ENCODE measurements around the gene SLC6A8.

DNA sequence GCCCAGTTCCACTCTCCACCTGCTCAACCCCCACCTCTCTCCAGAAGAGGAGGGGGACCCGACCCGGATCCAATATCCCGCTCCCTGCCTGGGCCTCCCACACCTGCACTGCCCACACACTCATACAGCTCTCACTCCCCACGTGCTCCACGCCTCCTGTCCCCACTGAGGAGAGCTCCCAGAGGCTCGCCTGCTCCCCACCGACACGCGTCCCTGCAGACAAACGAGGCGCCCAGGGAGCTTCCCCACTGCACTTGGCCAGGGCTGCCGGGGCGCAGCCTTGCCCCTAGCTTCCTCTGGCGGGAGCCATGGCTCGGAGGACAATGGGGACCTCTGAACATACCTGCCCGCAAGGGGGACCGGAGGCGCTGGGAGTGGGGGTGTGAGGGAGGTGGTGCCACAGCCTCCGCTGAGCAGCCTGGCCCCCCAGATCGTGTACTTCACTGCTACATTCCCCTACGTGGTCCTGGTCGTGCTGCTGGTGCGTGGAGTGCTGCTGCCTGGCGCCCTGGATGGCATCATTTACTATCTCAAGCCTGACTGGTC is 5.0 kb downstream of the SLC6A8 start:
- TF ChIP-seq, protein P1, sequence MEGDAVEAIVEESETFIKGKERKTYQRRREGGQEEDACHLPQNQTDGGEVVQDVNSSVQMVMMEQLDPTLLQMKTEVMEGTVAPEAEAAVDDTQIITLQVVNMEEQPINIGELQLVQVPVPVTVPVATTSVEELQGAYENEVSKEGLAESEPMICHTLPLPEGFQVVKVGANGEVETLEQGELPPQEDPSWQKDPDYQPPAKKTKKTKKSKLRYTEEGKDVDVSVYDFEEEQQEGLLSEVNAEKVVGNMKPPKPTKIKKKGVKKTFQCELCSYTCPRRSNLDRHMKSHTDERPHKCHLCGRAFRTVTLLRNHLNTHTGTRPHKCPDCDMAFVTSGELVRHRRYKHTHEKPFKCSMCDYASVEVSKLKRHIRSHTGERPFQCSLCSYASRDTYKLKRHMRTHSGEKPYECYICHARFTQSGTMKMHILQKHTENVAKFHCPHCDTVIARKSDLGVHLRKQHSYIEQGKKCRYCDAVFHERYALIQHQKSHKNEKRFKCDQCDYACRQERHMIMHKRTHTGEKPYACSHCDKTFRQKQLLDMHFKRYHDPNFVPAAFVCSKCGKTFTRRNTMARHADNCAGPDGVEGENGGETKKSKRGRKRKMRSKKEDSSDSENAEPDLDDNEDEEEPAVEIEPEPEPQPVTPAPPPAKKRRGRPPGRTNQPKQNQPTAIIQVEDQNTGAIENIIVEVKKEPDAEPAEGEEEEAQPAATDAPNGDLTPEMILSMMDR (conservative IDR thresholded peaks at IDR 0.05; ENCODE audit: low read length), result no peak
- no peak for TF ChIP-seq EZH2phosphoT487 (IDR thresholded peaks at IDR 0.05; ENCODE audit: borderline replicate concordance)

All from Loucy (cell line).